PC-9 (cell line): ENCODE results near the gene TSHZ2.

Source experiments
- CTCF ChIP-seq: fragments of 200-600 bp; sonication (generic); conservative IDR thresholded peaks from 2 replicates; pipeline ENCODE4 v1.6.1; 2017; ENCODE audit warnings: mixed run types, antibody characterized with exemption, mild to moderate bottlenecking, moderate library complexity
- EZH2 ChIP-seq: fragments of 200-600 bp; sonication (generic); IDR thresholded peaks from 2 replicates; pipeline ENCODE4 v1.8.0; 2017; ENCODE audit warnings: antibody characterized with exemption, low read depth

- TF ChIP-seq CTCF (no peak), EZH2 (no peak)
Measured at GRCh38 chr20:53168491-53168890, 196.3 kb downstream of the TSHZ2 start.
